Measurements from ENCODE around the gene AURKB.

Gene AURKB

DNA sequence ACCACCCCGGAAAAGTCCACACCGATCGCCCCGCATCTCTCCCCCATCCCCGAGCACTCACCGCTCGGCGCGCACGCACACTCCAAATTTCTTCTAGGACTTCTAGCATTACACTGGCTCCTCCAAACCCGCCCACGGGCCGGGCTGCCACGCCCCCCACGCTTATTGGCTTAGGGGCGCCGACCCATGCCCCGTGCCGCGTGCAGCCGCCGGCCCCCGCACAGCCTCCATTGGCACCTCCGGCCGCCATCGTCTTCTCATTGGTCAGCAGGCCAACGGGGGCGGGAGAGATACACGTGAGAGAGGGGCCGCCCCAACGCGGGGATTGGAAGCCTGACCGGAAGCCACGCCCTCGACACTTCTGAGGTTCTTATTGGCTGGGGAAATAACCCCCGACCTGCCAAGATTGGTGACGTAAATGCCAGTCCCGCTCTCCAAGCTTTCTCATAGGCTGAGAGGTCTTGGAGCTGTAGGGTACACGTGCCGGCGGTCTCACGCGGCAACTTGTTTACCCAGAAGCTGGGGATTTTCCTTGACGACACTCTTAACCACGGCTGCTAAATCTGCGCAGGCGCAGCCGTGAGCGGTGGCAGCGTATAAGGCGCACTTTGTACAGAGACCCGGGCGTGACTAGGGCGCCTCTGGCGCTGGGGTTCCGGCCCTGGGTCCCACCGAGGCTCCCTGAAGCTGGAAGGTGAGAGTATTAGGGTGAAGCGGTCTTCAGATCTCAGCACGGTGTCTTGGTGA is 54.0 kb downstream of the AURKB start:
- DNase-seq, result peak; percentile 99
- peaks cover 2% of the 10 kb centered on the region for H3K27me3 Mint-ChIP-seq (ENCODE audit: low read depth, poor library complexity)
- H3K4me3 Mint-ChIP-seq, result no peak overlapping the region
- H3K4me1 Mint-ChIP-seq, result peaks cover 23% of the 10 kb centered on the region
- H3K27ac Mint-ChIP-seq, result no peak overlapping the region
- H3K36me3 Mint-ChIP-seq (ENCODE audit: low read depth), result peaks cover 11% of the 10 kb centered on the region
- no peak for TF ChIP-seq CTCF (IDR thresholded peaks at IDR 0.05)
- no peaks in the 10 kb centered on the region for H3K9me3 Mint-ChIP-seq

DNA sequence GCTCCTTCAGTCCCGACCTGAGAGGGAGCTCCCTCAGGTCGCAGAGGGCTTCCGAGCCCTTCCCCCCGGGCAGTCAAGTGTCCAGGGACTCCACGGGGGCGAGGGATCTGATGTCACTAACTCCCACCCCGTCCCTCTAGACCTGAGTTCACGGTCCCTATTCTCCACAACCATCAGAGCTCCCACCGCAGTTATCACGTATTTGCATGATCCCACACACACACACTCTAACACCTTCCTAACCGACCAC is 54.5 kb downstream of the AURKB start:
- no peak overlapping the region for H3K27ac Mint-ChIP-seq
- no peak overlapping the region for H3K4me3 Mint-ChIP-seq
- H3K9me3 Mint-ChIP-seq, result no peaks in the 10 kb centered on the region
- H3K4me1 Mint-ChIP-seq, result peaks cover 19% of the 10 kb centered on the region
- H3K36me3 Mint-ChIP-seq (ENCODE audit: low read depth), result peaks cover 11% of the 10 kb centered on the region
- no peak for TF ChIP-seq CTCF (IDR thresholded peaks at IDR 0.05)
- DNase-seq, result peak; percentile 49
- H3K27me3 Mint-ChIP-seq (ENCODE audit: low read depth, poor library complexity), result peaks cover 2% of the 10 kb centered on the region

- Mint-ChIP-seq H3K27ac (no peak overlapping the region), H3K36me3 (ENCODE audit: low read depth) (peaks cover 10% of the 10 kb centered on the region), H3K9me3 (no peaks in the 10 kb centered on the region), H3K4me3 (no peak overlapping the region), H3K4me1 (peaks cover 18% of the 10 kb centered on the region), H3K27me3 (ENCODE audit: low read depth, poor library complexity) (peaks cover 2% of the 10 kb centered on the region)
- TF ChIP-seq CTCF (IDR thresholded peaks at IDR 0.05), result no peak
- DNase-seq, result no peak
Observed at GRCh38 chr17:8155231-8155995, 55.0 kb downstream of the AURKB start.
